Measurements from ENCODE around the gene CA14. TPM values are rescaled to one million over a fixed set of nuclear protein-coding genes. Genes with fewer than 3 reads are reported as not detected.
A peak's percentile ranks its signal among the peaks of the same experiment; 100 is the strongest.
"Not testable (repeated sequence)": the region's sequence is repeated elsewhere in the genome, so short reads cannot be mapped to it uniquely, and the experiment has no call there.

CA14 gene
- total RNA-seq, 1 experiment from 2014 or later, result 35.3 TPM

GRCh38 chr1:150257624-150258585 lies at the start of gene CA14 (continued):
- TF ChIP-seq, protein P1, sequence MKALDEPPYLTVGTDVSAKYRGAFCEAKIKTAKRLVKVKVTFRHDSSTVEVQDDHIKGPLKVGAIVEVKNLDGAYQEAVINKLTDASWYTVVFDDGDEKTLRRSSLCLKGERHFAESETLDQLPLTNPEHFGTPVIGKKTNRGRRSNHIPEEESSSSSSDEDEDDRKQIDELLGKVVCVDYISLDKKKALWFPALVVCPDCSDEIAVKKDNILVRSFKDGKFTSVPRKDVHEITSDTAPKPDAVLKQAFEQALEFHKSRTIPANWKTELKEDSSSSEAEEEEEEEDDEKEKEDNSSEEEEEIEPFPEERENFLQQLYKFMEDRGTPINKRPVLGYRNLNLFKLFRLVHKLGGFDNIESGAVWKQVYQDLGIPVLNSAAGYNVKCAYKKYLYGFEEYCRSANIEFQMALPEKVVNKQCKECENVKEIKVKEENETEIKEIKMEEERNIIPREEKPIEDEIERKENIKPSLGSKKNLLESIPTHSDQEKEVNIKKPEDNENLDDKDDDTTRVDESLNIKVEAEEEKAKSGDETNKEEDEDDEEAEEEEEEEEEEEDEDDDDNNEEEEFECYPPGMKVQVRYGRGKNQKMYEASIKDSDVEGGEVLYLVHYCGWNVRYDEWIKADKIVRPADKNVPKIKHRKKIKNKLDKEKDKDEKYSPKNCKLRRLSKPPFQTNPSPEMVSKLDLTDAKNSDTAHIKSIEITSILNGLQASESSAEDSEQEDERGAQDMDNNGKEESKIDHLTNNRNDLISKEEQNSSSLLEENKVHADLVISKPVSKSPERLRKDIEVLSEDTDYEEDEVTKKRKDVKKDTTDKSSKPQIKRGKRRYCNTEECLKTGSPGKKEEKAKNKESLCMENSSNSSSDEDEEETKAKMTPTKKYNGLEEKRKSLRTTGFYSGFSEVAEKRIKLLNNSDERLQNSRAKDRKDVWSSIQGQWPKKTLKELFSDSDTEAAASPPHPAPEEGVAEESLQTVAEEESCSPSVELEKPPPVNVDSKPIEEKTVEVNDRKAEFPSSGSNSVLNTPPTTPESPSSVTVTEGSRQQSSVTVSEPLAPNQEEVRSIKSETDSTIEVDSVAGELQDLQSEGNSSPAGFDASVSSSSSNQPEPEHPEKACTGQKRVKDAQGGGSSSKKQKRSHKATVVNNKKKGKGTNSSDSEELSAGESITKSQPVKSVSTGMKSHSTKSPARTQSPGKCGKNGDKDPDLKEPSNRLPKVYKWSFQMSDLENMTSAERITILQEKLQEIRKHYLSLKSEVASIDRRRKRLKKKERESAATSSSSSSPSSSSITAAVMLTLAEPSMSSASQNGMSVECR (CRISPR knock-in tag; IDR thresholded peaks at IDR 0.05; ENCODE audit: borderline replicate concordance), result peak; percentile 4; the same call in 1 of the 2 replicates
- TF ChIP-seq CBFB (CRISPR knock-in tag; IDR thresholded peaks at IDR 0.05; ENCODE audit: low read depth), result no peak
- TF ChIP-seq ZMAT4 (CRISPR knock-in tag; IDR thresholded peaks at IDR 0.05), result no peak

DNA sequence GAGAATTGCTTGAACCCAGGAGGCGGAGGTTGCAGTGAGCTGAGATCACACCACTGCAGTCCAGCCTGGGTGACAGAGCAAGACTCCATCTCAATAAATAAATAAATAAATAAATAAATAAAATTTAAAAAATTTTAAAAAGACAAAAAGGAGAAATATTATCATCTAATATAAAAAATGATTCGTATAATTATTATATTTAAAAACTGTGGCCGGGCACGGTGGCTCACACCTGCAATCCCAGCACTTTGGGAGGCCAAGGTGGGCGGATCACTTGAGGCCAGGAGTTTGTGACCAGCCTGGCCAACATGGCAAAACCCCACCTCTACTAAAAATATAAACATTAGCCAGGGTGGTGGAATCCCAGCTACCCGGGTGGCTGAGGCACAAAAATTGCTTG lies 49.1 kb upstream of the CA14 start:
- ATAC-seq; POLR2A ChIA-PET; H3K9me3 Mint-ChIP-seq; H3K36me3 Mint-ChIP-seq; H3K4me3 Mint-ChIP-seq; H3K27me3 Mint-ChIP-seq (ENCODE audit: low read depth); CTCF ChIA-PET; H3K4me1 Mint-ChIP-seq; H3K27ac Mint-ChIP-seq; DNase-seq (ENCODE audit: low spot score): not testable (repeated sequence)
- peak; percentile 53 for TF ChIP-seq HMGA2 (CRISPR knock-in tag; IDR thresholded peaks at IDR 0.05)

GRCh38 chr1:150210091-150210490 lies 47.5 kb upstream of the CA14 start:
- Mint-ChIP-seq H3K36me3 (no peaks in the 10 kb centered on the region), H3K4me3 (no peak overlapping the region), H3K27ac (no peak overlapping the region), H3K4me1 (peaks cover 6% of the 10 kb centered on the region), H3K27me3 (ENCODE audit: low read depth) (no peaks in the 10 kb centered on the region; the same call in 1 of the 2 replicates), H3K9me3 (peaks cover 3% of the 10 kb centered on the region; the same call in 1 of the 2 replicates)
- ATAC-seq (no peak), DNase-seq (ENCODE audit: low spot score) (no peak)
- ChIA-PET POLR2A (interaction anchor here (1.3 kb wide), 1 partner anchor 323 kb away, joined by 5 read pairs; a partner anchor contains a TSS), CTCF (no interaction called here)
- TF ChIP-seq RELA (CRISPR knock-in tag; IDR thresholded peaks at IDR 0.05; ENCODE audit: borderline replicate concordance) (no peak), SMAD4 (CRISPR knock-in tag; IDR thresholded peaks at IDR 0.05) (no peak), CBFB (CRISPR knock-in tag; IDR thresholded peaks at IDR 0.05; ENCODE audit: low read depth) (no peak), MLX (CRISPR knock-in tag; IDR thresholded peaks at IDR 0.05) (no peak), ZMAT4 (CRISPR knock-in tag; IDR thresholded peaks at IDR 0.05) (no peak), SOX15 (CRISPR knock-in tag; IDR thresholded peaks at IDR 0.05) (no peak), AFF4 (CRISPR knock-in tag; IDR thresholded peaks at IDR 0.05; ENCODE audit: borderline replicate concordance) (no peak), ZNF138 (CRISPR knock-in tag; conservative IDR thresholded peaks at IDR 0.05) (no peak), ZNF512 (CRISPR knock-in tag; IDR thresholded peaks at IDR 0.05; ENCODE audit: borderline replicate concordance) (no peak), FOXJ3 (CRISPR knock-in tag; IDR thresholded peaks at IDR 0.05; ENCODE audit: borderline replicate concordance) (no peak)
- TF ChIP-seq, protein P2, sequence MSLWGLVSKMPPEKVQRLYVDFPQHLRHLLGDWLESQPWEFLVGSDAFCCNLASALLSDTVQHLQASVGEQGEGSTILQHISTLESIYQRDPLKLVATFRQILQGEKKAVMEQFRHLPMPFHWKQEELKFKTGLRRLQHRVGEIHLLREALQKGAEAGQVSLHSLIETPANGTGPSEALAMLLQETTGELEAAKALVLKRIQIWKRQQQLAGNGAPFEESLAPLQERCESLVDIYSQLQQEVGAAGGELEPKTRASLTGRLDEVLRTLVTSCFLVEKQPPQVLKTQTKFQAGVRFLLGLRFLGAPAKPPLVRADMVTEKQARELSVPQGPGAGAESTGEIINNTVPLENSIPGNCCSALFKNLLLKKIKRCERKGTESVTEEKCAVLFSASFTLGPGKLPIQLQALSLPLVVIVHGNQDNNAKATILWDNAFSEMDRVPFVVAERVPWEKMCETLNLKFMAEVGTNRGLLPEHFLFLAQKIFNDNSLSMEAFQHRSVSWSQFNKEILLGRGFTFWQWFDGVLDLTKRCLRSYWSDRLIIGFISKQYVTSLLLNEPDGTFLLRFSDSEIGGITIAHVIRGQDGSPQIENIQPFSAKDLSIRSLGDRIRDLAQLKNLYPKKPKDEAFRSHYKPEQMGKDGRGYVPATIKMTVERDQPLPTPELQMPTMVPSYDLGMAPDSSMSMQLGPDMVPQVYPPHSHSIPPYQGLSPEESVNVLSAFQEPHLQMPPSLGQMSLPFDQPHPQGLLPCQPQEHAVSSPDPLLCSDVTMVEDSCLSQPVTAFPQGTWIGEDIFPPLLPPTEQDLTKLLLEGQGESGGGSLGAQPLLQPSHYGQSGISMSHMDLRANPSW (CRISPR knock-in tag; conservative IDR thresholded peaks at IDR 0.05; ENCODE audit: low read depth), result no peak
- TF ChIP-seq, protein P3, sequence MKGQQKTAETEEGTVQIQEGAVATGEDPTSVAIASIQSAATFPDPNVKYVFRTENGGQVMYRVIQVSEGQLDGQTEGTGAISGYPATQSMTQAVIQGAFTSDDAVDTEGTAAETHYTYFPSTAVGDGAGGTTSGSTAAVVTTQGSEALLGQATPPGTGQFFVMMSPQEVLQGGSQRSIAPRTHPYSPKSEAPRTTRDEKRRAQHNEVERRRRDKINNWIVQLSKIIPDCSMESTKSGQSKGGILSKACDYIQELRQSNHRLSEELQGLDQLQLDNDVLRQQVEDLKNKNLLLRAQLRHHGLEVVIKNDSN (CRISPR knock-in tag; IDR thresholded peaks at IDR 0.05), result no peak

Data from WTC11 (cell line).